Measurements from ENCODE around the gene PRRT3.
A peak's percentile ranks its signal among the peaks of the same experiment; 100 is the strongest.
"Not testable (repeated sequence)": the region's sequence is repeated elsewhere in the genome, so short reads cannot be mapped to it uniquely, and the experiment has no call there.

The PRRT3 gene

DNA sequence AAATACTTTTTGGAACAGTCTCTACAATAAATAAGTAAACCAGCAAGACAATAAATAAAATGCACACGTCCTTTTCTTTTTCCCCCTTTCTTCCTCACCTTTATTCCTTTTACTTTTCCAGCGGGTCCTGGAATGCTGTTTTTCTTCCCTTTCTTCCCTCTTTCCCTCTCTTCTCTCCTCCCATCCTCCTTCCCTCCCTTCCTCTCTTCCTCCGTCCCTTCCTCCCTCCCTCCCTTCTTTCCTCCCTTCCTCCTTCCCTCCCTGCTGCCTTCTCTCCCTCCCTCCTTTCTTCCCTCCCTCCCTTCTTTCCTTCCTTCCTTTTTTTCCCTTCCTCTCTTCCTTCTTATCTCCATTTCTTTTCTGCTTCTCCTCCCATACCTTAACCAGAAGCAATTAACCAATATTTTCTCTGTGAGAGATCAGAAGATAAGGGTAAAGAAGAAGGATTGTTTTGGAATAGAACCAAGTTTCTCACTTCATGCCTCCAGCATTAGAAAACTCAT, 52.9 kb downstream of the PRRT3 start:
- no peak for DNase-seq (ENCODE audit: low spot score)

GRCh38 chr3:9898467-9899241, 53.6 kb downstream of the PRRT3 start:
- no peak for FAIRE-seq
- no peak for DNase-seq (ENCODE audit: low spot score)

More for the DNA sequence above, 52.9 kb downstream of the PRRT3 start:
- no peak for FAIRE-seq

- FAIRE-seq (no peak), DNase-seq (ENCODE audit: low spot score) (peak; percentile 31)
These were observed 54.5 kb downstream of the PRRT3 start for GRCh38 chr3:9897408-9898372.

DNA sequence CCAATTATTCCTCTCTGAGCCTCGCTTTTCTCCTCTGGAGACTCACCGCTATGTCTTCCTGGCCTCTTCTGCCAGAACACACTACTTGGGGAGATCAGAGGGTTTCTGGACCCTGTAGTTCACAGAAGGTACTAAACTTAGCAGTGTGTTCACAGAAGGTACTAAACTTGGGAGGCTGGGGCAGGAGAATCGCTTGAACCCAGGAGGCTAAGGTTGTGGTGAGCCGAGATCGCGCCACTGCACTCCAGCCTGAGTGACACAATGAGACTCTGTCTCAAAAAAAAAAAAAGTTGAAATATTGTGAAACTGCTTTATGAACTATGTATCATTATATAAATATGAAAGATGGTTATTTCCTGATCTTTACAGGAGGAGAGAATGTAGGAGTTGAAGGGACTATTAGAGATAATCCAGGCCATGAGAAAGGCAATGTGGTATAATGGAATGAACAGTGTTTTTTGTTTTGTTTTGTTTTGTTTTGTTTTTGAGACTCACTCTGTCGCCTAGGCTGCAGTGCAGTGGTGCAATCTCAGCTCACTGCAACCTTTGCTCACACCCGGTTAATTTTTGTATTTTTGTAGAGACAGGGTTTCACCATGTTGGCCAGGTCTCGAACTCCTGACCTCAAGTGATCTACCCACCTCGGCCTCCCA, 55.3 kb downstream of the PRRT3 start:
- not testable (repeated sequence) for DNase-seq (ENCODE audit: low spot score); FAIRE-seq

DNA sequence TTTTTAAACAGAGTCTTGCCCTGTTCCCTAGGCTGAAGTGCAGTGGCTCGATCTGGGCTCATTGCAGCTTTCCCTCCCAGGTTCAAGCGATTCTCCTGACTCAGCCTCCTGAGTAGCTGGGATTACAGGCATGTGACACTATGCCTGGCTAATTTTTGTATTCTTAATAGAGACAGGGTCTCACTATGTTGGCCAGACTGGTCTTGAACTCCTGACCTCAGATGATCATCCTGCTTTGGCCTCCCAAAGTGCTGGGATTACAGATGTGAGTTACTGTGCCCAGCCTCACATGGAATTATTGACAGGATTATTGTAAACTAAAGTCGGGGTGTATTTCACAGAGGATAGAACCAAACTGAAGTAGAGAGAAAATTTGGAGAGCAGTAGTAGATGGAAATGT, 56.5 kb downstream of the PRRT3 start:
- not testable (repeated sequence) for DNase-seq (ENCODE audit: low spot score); FAIRE-seq

All from urothelium cell line (cell line).